Tibial nerve (tissue), 4 donors: ENCODE results near the gene DUSP7. TPM values are rescaled to one million over a fixed set of nuclear protein-coding genes. Genes with fewer than 3 reads are reported as not detected.

Experiments used
- DNase-seq, 2 donors: peaks; one replicate each; pipeline ENCODE4 v3.0.0-alpha.2; 2019; ENCODE audit warnings: low spot score in 2 of 2
- H3K27ac ChIP-seq, 4 donors: fragments of 200-600 bp; sonication (generic) in 3 of 4; one replicate each; pipeline ENCODE4 v1.5.1; 2017 to 2019; ENCODE audit warnings: mild to moderate bottlenecking in 1 of 4
- H3K27me3 ChIP-seq, 2 donors: fragments of 200-600 bp; sonication (generic) in 1 of 2; one replicate each; pipeline versions ENCODE4 v1.5.1 to v1.6.0; 2017 to 2019
- H3K36me3 ChIP-seq, 3 donors: fragments of 200-600 bp; sonication (generic); one replicate each; pipeline ENCODE4 v1.5.1; 2018 to 2019
- H3K4me1 ChIP-seq, 4 donors: fragments of 200-600 bp; sonication (generic) in 3 of 4; one replicate each; pipeline ENCODE4 v1.5.1; 2017 to 2019
- H3K4me3 ChIP-seq, 4 donors: fragments of 200-600 bp; sonication (generic) in 3 of 4; one replicate each; pipeline ENCODE4 v1.5.1; 2017 to 2019; ENCODE audit warnings: mild to moderate bottlenecking in 1 of 4, moderate library complexity in 1 of 4
- H3K9me3 ChIP-seq, 4 donors: fragments of 200-600 bp; sonication (generic) in 3 of 4; one replicate each; pipeline ENCODE4 v1.5.1; 2017 to 2019
- CTCF ChIP-seq, 5 experiments: fragments of 200-600 bp in 3 of 5; fragments of 450-650 bp in 2 of 5; sonication (generic) in 3 of 5; IDR thresholded peaks; one replicate each; pipeline ENCODE4 v1.5.1; 2016 to 2019; ENCODE audit warnings: antibody characterized with exemption in 5 of 5, mild to moderate bottlenecking in 3 of 5, moderate library complexity in 2 of 5
- EP300 ChIP-seq, 2 donors: sonication (generic); formaldehyde crosslinking; IDR thresholded peaks; one replicate each; pipeline ENCODE4 v1.6.1; 2017; ENCODE audit warnings: antibody characterized with exemption in 2 of 2, mild to moderate bottlenecking in 1 of 2
- POLR2A ChIP-seq, 2 donors: fragments of 450-650 bp; IDR thresholded peaks; one replicate each; pipeline ENCODE4 v1.6.1; 2017; ENCODE audit warnings: antibody characterized with exemption in 2 of 2, mild to moderate bottlenecking in 2 of 2, moderate library complexity in 2 of 2
- WGBS, 2 donors: methylation state at CpG; one replicate each; pipeline ENCODE4 v1.1.5; 2018; 5-methylcytosine and 5-hydroxymethylcytosine counted together
- total RNA-seq, 4 donors: library from RNA; depleted of rRNA; stranded (reverse); fragments of >200 nt; gene quantifications; one replicate each; pipeline ENCODE4 v1.1.0, GENCODE V29; 2016

DUSP7 gene
- total RNA-seq, 4 donors from 2014 or later: 8.1 to 15.0 (median 11.5) TPM

- DNase-seq: no peak
- H3K4me3 ChIP-seq: peak overlapping the region; percentile 16 to 93 (median 56)
- peaks cover 0 to 11% (median 0%) of the 10 kb centered on the region in 3 donors for H3K36me3 ChIP-seq
- peak overlapping the region; percentile 63 to 93 (median 72) for H3K27ac ChIP-seq
- WGBS, 2 donors: 66 to 77% methylated on average over 11 to 14 of the region's 14 CpGs
- no peak for TF ChIP-seq EP300 (IDR thresholded peaks at IDR 0.05)
- TF ChIP-seq POLR2A (IDR thresholded peaks at IDR 0.05): no peak
- TF ChIP-seq CTCF (IDR thresholded peaks at IDR 0.05): no peak
- H3K9me3 ChIP-seq: no peaks in the 10 kb centered on the region
- peaks cover 0 to 36% (median 26%) of the 10 kb centered on the region in 4 donors for H3K4me1 ChIP-seq
- no peaks in the 10 kb centered on the region for H3K27me3 ChIP-seq
Observed at GRCh38 chr3:52057812-52058495, 1.6 kb upstream of the DUSP7 start.

GRCh38 chr3:52056968-52057811, 819 bp upstream of the DUSP7 start:
- TF ChIP-seq CTCF (IDR thresholded peaks at IDR 0.05): peak in 1 of 5 experiments; percentile 33
- TF ChIP-seq POLR2A (IDR thresholded peaks at IDR 0.05): peak in 1 of 2 donors; percentile 49
- TF ChIP-seq EP300 (IDR thresholded peaks at IDR 0.05): peak; percentile 82 to 83
- Histone ChIP-seq H3K27me3 (no peaks in the 10 kb centered on the region), H3K27ac (peak overlapping the region; percentile 88 to 98 (median 94)), H3K36me3 (peaks cover 0 to 14% (median 0%) of the 10 kb centered on the region in 3 donors), H3K4me3 (peak overlapping the region; percentile 47 to 93 (median 75)), H3K4me1 (peaks cover 0 to 44% (median 32%) of the 10 kb centered on the region in 4 donors), H3K9me3 (no peaks in the 10 kb centered on the region)
- DNase-seq: peak; percentile 98 to 99
- WGBS, 2 donors: 0 to 1% methylated on average over 29 to 37 of the region's 55 CpGs

- no peaks in the 10 kb centered on the region for H3K27me3 ChIP-seq
- no peak for TF ChIP-seq POLR2A (IDR thresholded peaks at IDR 0.05)
- TF ChIP-seq EP300 (IDR thresholded peaks at IDR 0.05): peak in 1 of 2 donors; percentile 39
- peak in 4 of 5 experiments; percentile 12 to 39 (median 26) for TF ChIP-seq CTCF (IDR thresholded peaks at IDR 0.05)
- 0 to 1% methylated on average over 36 to 50 of the region's 94 CpGs for WGBS, 2 donors
- H3K4me1 ChIP-seq: peaks cover 0 to 58% (median 44%) of the 10 kb centered on the region in 4 donors
- H3K4me3 ChIP-seq: peak overlapping the region; percentile 47 to 97 (median 79)
- peak overlapping the region; percentile 84 to 99 (median 90) for H3K27ac ChIP-seq
- H3K9me3 ChIP-seq: no peaks in the 10 kb centered on the region
- peaks cover 0 to 28% (median 0%) of the 10 kb centered on the region in 3 donors for H3K36me3 ChIP-seq
- no peak for DNase-seq
Observed at GRCh38 chr3:52055537-52056351, 627 bp downstream of the DUSP7 start.

- H3K9me3 ChIP-seq: no peaks in the 10 kb centered on the region
- peaks cover 0 to 67% (median 45%) of the 10 kb centered on the region in 4 donors for H3K4me1 ChIP-seq
- no peak for DNase-seq
- peaks cover 4 to 37% (median 8%) of the 10 kb centered on the region in 3 donors for H3K36me3 ChIP-seq
- H3K27ac ChIP-seq: peak overlapping the region; percentile 84 to 99 (median 90)
- H3K4me3 ChIP-seq: peak overlapping the region; percentile 47 to 97 (median 79)
- TF ChIP-seq EP300 (IDR thresholded peaks at IDR 0.05) (no peak), CTCF (IDR thresholded peaks at IDR 0.05) (peak in 2 of 5 experiments; percentile 23 to 32), POLR2A (IDR thresholded peaks at IDR 0.05) (no peak)
- H3K27me3 ChIP-seq: no peaks in the 10 kb centered on the region
- WGBS, 2 donors: 5 to 9% methylated on average over 14 to 19 of the region's 26 CpGs
Observed at GRCh38 chr3:52054661-52055511, 1.5 kb downstream of the DUSP7 start.
